Breast epithelium (tissue), 3 donors: ENCODE measurements around the gene KERA.

Experiments
- CTCF ChIP-seq, 3 donors: fragments of 450-650 bp; IDR thresholded peaks; one replicate each; pipeline ENCODE4 v1.5.1; 2016 to 2017; ENCODE audit warnings: antibody characterized with exemption in 3 of 3, mild to moderate bottlenecking in 3 of 3, moderate library complexity in 3 of 3
- POLR2A ChIP-seq: fragments of 450-650 bp; IDR thresholded peaks from one replicate; pipeline ENCODE4 v1.6.1; 2016; ENCODE audit warnings: antibody characterized with exemption, mild to moderate bottlenecking, moderate library complexity

GRCh38 chr12:91037276-91037675, 20.5 kb downstream of the KERA start:
- TF ChIP-seq CTCF (IDR thresholded peaks at IDR 0.05) (no peak), POLR2A (no peak)
